GM18520 (cell line): ENCODE results near the gene KLK3.
A peak's percentile ranks its signal among the peaks of the same experiment; 100 is the strongest.

Experiments
- ATAC-seq: cut with Tn5 transposase; IDR thresholded peaks from one replicate; pipeline ENCODE4 v1.9.1; 2021; ENCODE audit not compliant: unreplicated experiment

The KLK3 gene

GRCh38 chr19:50896591-50897190 lies 42.0 kb downstream of the KLK3 start:
- peak; percentile 90 for ATAC-seq

GRCh38 chr19:50897191-50897607 lies 42.5 kb downstream of the KLK3 start:
- ATAC-seq: peak; percentile 13

- no peak for ATAC-seq
Observed at GRCh38 chr19:50897612-50898011, 42.9 kb downstream of the KLK3 start.

GRCh38 chr19:50898018-50898417 lies 43.3 kb downstream of the KLK3 start:
- no peak for ATAC-seq

- ATAC-seq: no peak
Observed at GRCh38 chr19:50899569-50899968, 44.9 kb downstream of the KLK3 start.

GRCh38 chr19:50902640-50903039 lies 47.9 kb downstream of the KLK3 start:
- no peak for ATAC-seq

- no peak for ATAC-seq
Observed at GRCh38 chr19:50906217-50906616, 51.5 kb downstream of the KLK3 start.

- no peak for ATAC-seq
Observed at GRCh38 chr19:50908336-50908735, 53.6 kb downstream of the KLK3 start.

- no peak for ATAC-seq
Observed at GRCh38 chr19:50909240-50910070, 54.7 kb downstream of the KLK3 start.
